HFFc6 (cell line): ENCODE data around the gene ULBP2. TPM values are rescaled to one million over a fixed set of nuclear protein-coding genes. Genes with fewer than 3 reads are reported as not detected.

Source experiments
- DNase-seq: peaks from one replicate; pipeline ENCODE4 v3.0.0-alpha.2; 2018
- H3K27ac Mint-ChIP-seq: 2 replicates; pipeline ENCODE4 v1.8.0; 2020; ENCODE audit warnings: mild to moderate bottlenecking, mixed read lengths
- H3K27me3 Mint-ChIP-seq: 2 replicates; pipeline ENCODE4 v1.8.0; 2021; ENCODE audit warnings: mild to moderate bottlenecking, moderate library complexity, mixed read lengths; ENCODE audit not compliant: insufficient read depth
- H3K36me3 Mint-ChIP-seq: 2 replicates; pipeline ENCODE4 v1.8.0; 2021; ENCODE audit warnings: low read depth, mixed read lengths
- H3K4me1 Mint-ChIP-seq: 2 replicates; pipeline ENCODE4 v1.8.0; 2020; ENCODE audit warnings: low read depth, mixed read lengths
- H3K4me3 Mint-ChIP-seq: 2 replicates; pipeline ENCODE4 v1.8.0; 2020; ENCODE audit warnings: mild to moderate bottlenecking, moderate library complexity, mixed read lengths
- H3K9me3 Mint-ChIP-seq: 2 replicates; pipeline ENCODE4 v1.8.0; 2020; ENCODE audit warnings: mild to moderate bottlenecking, mixed read lengths
- CTCF ChIP-seq: fragments of 200-600 bp; sonication (generic); IDR thresholded peaks from 2 replicates; pipeline ENCODE4 v1.5.0; 2021; ENCODE audit warnings: antibody characterized with exemption, mild to moderate bottlenecking
- total RNA-seq, 6 experiments: library from RNA; stranded (reverse); fragmentation: NEBNext Ultra II Directional; extraction: Animal tissue kit (Norgen Biotek cat#: 25700); gene quantifications; 2 replicates in 1 of 6; 3 replicates in 5 of 6; pipeline ENCODE4 v1.2.3, GENCODE V29; 2021

ULBP2 gene
- total RNA-seq, 6 experiments from 2014 or later, result 16.2 to 23.2 (median 19.4) TPM

- H3K4me1 Mint-ChIP-seq, result peaks cover 11% of the 10 kb centered on the region
- H3K9me3 Mint-ChIP-seq, result peaks cover 18% of the 10 kb centered on the region
- TF ChIP-seq CTCF, result no peak
- H3K27ac Mint-ChIP-seq, result no peak overlapping the region
- H3K27me3 Mint-ChIP-seq, result peaks cover 79% of the 10 kb centered on the region
- peaks cover 9% of the 10 kb centered on the region for H3K36me3 Mint-ChIP-seq
- H3K4me3 Mint-ChIP-seq, result no peak overlapping the region
- no peak for DNase-seq
Observed at GRCh38 chr6:149984773-149985172, 43.0 kb downstream of the ULBP2 start.

GRCh38 chr6:149985481-149985937 lies 43.7 kb downstream of the ULBP2 start:
- peaks cover 19% of the 10 kb centered on the region for H3K4me1 Mint-ChIP-seq
- H3K27me3 Mint-ChIP-seq, result peaks cover 81% of the 10 kb centered on the region
- H3K36me3 Mint-ChIP-seq, result peaks cover 9% of the 10 kb centered on the region
- TF ChIP-seq CTCF, result no peak
- no peak for DNase-seq
- H3K4me3 Mint-ChIP-seq, result no peak overlapping the region
- peaks cover 18% of the 10 kb centered on the region for H3K9me3 Mint-ChIP-seq
- H3K27ac Mint-ChIP-seq, result no peak overlapping the region

- Mint-ChIP-seq H3K4me1 (peaks cover 17% of the 10 kb centered on the region), H3K9me3 (peaks cover 18% of the 10 kb centered on the region), H3K27me3 (peaks cover 88% of the 10 kb centered on the region), H3K27ac (no peak overlapping the region), H3K4me3 (no peak overlapping the region), H3K36me3 (peaks cover 9% of the 10 kb centered on the region)
- no peak for TF ChIP-seq CTCF
- no peak for DNase-seq
Observed at GRCh38 chr6:149987602-149988107, 45.8 kb downstream of the ULBP2 start.

- DNase-seq, result no peak
- Mint-ChIP-seq H3K9me3 (peaks cover 18% of the 10 kb centered on the region), H3K27me3 (peaks cover 83% of the 10 kb centered on the region), H3K4me1 (peaks cover 17% of the 10 kb centered on the region), H3K27ac (no peak overlapping the region), H3K36me3 (peaks cover 9% of the 10 kb centered on the region), H3K4me3 (no peak overlapping the region)
- no peak for TF ChIP-seq CTCF
Observed at GRCh38 chr6:149988550-149989346, 46.9 kb downstream of the ULBP2 start.

GRCh38 chr6:149990212-149990660 lies 48.4 kb downstream of the ULBP2 start:
- H3K27me3 Mint-ChIP-seq, result peaks cover 80% of the 10 kb centered on the region
- DNase-seq, result no peak
- peak overlapping the region; percentile 47 for H3K4me3 Mint-ChIP-seq
- H3K27ac Mint-ChIP-seq, result no peak overlapping the region
- H3K4me1 Mint-ChIP-seq, result peaks cover 17% of the 10 kb centered on the region
- H3K36me3 Mint-ChIP-seq, result peaks cover 9% of the 10 kb centered on the region
- peaks cover 18% of the 10 kb centered on the region for H3K9me3 Mint-ChIP-seq
- TF ChIP-seq CTCF, result no peak
